ENCODE measurements around the gene TNS1. TPM values are rescaled to one million over a fixed set of nuclear protein-coding genes. Genes with fewer than 3 reads are reported as not detected.

TNS1 gene
- polyA plus RNA-seq, 3 donors: 0.26 to 1.6 (median 1.5) TPM

GRCh38 chr2:217868911-217869334 is 133.9 kb downstream of the TNS1 start:
- no peaks in the 10 kb centered on the region for H3K79me2 ChIP-seq (ENCODE audit: insufficient read depth, low read length)
- peaks cover 0 to 4% (median 0%) of the 10 kb centered on the region in 3 donors for H3K27me3 Mint-ChIP-seq (ENCODE audit: low read depth in 3 of 3)
- H3K36me3 Mint-ChIP-seq: peaks cover 15 to 43% of the 10 kb centered on the region in 2 donors
- H3K27ac Mint-ChIP-seq: peak overlapping the region in 1 of 7 donors; percentile 73
- no peak overlapping the region for H3K9ac ChIP-seq (ENCODE audit: insufficient read depth, low read length, poor library complexity, severe bottlenecking)
- no peaks in the 10 kb centered on the region for H4K20me1 ChIP-seq (ENCODE audit: insufficient read depth, low read length)
- H3K4me1 ChIP-seq (ENCODE audit: control insufficient read depth in 1 of 2, insufficient read depth in 2 of 2, low read length in 2 of 2): no peaks in the 10 kb centered on the region
- H3K27ac ChIP-seq (ENCODE audit: low read depth in 1 of 2, low read length in 2 of 2): no peak overlapping the region
- H3K4me2 ChIP-seq (replicated peaks; ENCODE audit: extremely low read depth, low read length, poor library complexity, severe bottlenecking): no peak overlapping the region
- no peak overlapping the region for H3K4me3 Mint-ChIP-seq
- intact Hi-C loops (cut with micrococcal nuclease): no loop called here
- peaks cover 0 to 5% of the 10 kb centered on the region in 2 donors for H3K36me3 ChIP-seq (replicated peaks in 1 of 2; ENCODE audit: control insufficient read depth in 1 of 2, insufficient read depth in 2 of 2, low read length in 2 of 2)
- WGBS (ENCODE audit: insufficient coverage): 97% methylated on average over 3 of the region's 3 CpGs
- H3K27me3 ChIP-seq (ENCODE audit: control insufficient read depth in 2 of 2, insufficient read depth in 2 of 2, low read length in 2 of 2): no peaks in the 10 kb centered on the region
- H3K9me3 Mint-ChIP-seq: peaks cover 0 to 2% (median 0%) of the 10 kb centered on the region in 7 donors
- H3K4me3 ChIP-seq (replicated peaks in 1 of 3; ENCODE audit: low read depth in 2 of 3, low read length in 3 of 3): no peak overlapping the region
- TF ChIP-seq CTCF (IDR thresholded peaks at IDR 0.05): no peak
- no peaks in the 10 kb centered on the region for H3K9me3 ChIP-seq (replicated peaks in 1 of 2; ENCODE audit: control insufficient read depth in 1 of 2, insufficient read depth in 1 of 2, low read length in 2 of 2)
- no peak for DNase-seq
- no peak overlapping the region for H2AFZ ChIP-seq (ENCODE audit: insufficient read depth, low read depth, low read length, poor library complexity, severe bottlenecking)
- peaks cover 5% of the 10 kb centered on the region for H3K4me1 Mint-ChIP-seq

- Mint-ChIP-seq H3K27ac (peak overlapping the region in 1 of 7 donors; percentile 73), H3K36me3 (peaks cover 15 to 43% of the 10 kb centered on the region in 2 donors), H3K27me3 (ENCODE audit: low read depth in 3 of 3) (peaks cover 0 to 4% (median 0%) of the 10 kb centered on the region in 3 donors), H3K4me3 (no peak overlapping the region), H3K9me3 (peaks cover 0 to 2% (median 0%) of the 10 kb centered on the region in 7 donors), H3K4me1 (peaks cover 5% of the 10 kb centered on the region)
- intact Hi-C loops (cut with micrococcal nuclease): no loop called here
- no peaks in the 10 kb centered on the region for H3K9me3 ChIP-seq (replicated peaks in 1 of 2; ENCODE audit: control insufficient read depth in 1 of 2, insufficient read depth in 1 of 2, low read length in 2 of 2)
- H4K20me1 ChIP-seq (ENCODE audit: insufficient read depth, low read length): no peaks in the 10 kb centered on the region
- H3K9ac ChIP-seq (ENCODE audit: insufficient read depth, low read length, poor library complexity, severe bottlenecking): no peak overlapping the region
- no peak overlapping the region for H2AFZ ChIP-seq (ENCODE audit: insufficient read depth, low read depth, low read length, poor library complexity, severe bottlenecking)
- peaks cover 0 to 5% of the 10 kb centered on the region in 2 donors for H3K36me3 ChIP-seq (replicated peaks in 1 of 2; ENCODE audit: control insufficient read depth in 1 of 2, insufficient read depth in 2 of 2, low read length in 2 of 2)
- no peak overlapping the region for H3K4me3 ChIP-seq (replicated peaks in 1 of 3; ENCODE audit: low read depth in 2 of 3, low read length in 3 of 3)
- H3K4me2 ChIP-seq (replicated peaks; ENCODE audit: extremely low read depth, low read length, poor library complexity, severe bottlenecking): no peak overlapping the region
- WGBS (ENCODE audit: insufficient coverage): 93% methylated on average over 2 of the region's 5 CpGs
- H3K27ac ChIP-seq (ENCODE audit: low read depth in 1 of 2, low read length in 2 of 2): no peak overlapping the region
- TF ChIP-seq CTCF (IDR thresholded peaks at IDR 0.05): no peak
- no peaks in the 10 kb centered on the region for H3K4me1 ChIP-seq (ENCODE audit: control insufficient read depth in 1 of 2, insufficient read depth in 2 of 2, low read length in 2 of 2)
- no peaks in the 10 kb centered on the region for H3K79me2 ChIP-seq (ENCODE audit: insufficient read depth, low read length)
- H3K27me3 ChIP-seq (ENCODE audit: control insufficient read depth in 2 of 2, insufficient read depth in 2 of 2, low read length in 2 of 2): no peaks in the 10 kb centered on the region
- no peak for DNase-seq
These were observed 134.4 kb downstream of the TNS1 start for GRCh38 chr2:217868265-217868892.

Measured in CD14-positive monocyte (primary cell).